ENCODE measurements around the gene RYR2. TPM values are rescaled to one million over a fixed set of nuclear protein-coding genes. Genes with fewer than 3 reads are reported as not detected.
"Not testable (repeated sequence)": the region's sequence is repeated elsewhere in the genome, so short reads cannot be mapped to it uniquely, and the experiment has no call there.

RYR2 gene
- total and polyA plus RNA-seq, 7 experiments from 2014 or later = 0.05 TPM; not detected in 6

DNA sequence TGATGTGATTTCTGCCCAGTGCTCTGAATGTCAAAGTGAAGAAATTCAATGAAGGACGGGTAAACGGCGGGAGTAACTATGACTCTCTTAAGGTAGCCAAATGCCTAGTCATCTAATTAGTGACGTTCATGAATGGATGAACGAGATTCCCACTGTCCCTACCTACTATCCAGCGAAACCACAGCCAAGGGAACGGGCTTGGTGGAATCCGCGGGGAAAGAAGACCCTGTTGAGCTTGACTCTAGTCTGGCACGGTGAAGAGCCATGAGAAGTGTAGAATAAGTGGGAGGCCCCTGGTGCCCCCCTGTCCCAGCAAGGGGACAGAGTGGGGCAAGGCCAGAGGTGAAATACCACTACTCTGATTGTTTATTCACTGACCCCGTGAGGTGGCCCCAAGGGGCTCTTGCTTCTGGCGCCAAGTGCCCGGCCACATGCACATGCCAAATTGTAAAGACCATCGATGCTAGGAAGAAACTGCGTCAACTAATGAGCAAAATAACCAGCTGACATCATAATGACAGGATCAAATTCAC lies 561.1 kb downstream of the RYR2 start:
- H3K4me3 ChIP-seq (ENCODE audit: low read length); H3K4me3 Mint-ChIP-seq; POLR2A ChIA-PET; H3K4me1 ChIP-seq (ENCODE audit: control insufficient read depth in 2 of 2, insufficient read depth in 2 of 2, low read length in 2 of 2); H3K27me3 ChIP-seq (ENCODE audit: control insufficient read depth in 2 of 2, insufficient read depth in 2 of 2, low read length in 2 of 2); H3K9me3 ChIP-seq (ENCODE audit: control insufficient read depth in 2 of 3, low read length in 3 of 3); H3K36me3 ChIP-seq (ENCODE audit: control insufficient read depth in 2 of 3, insufficient read depth in 3 of 3, low read length in 3 of 3); H3K4me1 Mint-ChIP-seq; H3K27ac ChIP-seq (ENCODE audit: low read depth, low read length); intact Hi-C loops (cut with micrococcal nuclease); ATAC-seq; H3K27ac Mint-ChIP-seq; H3K36me3 Mint-ChIP-seq; H3K27me3 Mint-ChIP-seq; CTCF ChIA-PET; DNase-seq: not testable (repeated sequence)
- H3K9me3 Mint-ChIP-seq = peaks cover 3 to 19% (median 11%) of the 10 kb centered on the region in 11 donors

DNA sequence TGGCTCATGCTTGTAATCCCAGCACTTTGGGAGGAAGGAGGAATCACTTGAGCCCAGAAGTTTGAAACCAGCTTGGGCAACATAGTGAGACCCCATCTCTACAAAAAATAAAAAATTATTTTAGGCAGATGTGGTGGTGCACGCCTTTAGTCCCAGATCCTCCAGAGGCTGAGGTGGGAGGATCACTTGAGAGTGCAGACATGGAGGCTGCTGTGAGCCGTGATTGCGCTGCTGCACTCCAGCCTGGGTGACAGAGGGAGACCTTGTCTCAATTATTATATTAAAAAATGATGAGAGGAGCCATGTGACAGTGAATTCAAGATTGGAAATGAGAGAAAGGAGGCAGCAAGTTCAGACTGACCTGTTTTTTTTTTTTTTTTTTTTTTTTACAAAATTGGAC lies 566.4 kb downstream of the RYR2 start:
- Mint-ChIP-seq H3K27ac (no peak overlapping the region), H3K27me3 (no peaks in the 10 kb centered on the region), H3K4me1 (no peaks in the 10 kb centered on the region), H3K9me3 (peaks cover 3 to 20% (median 7%) of the 10 kb centered on the region in 11 donors), H3K4me3 (no peak overlapping the region), H3K36me3 (no peaks in the 10 kb centered on the region)
- intact Hi-C loops (cut with micrococcal nuclease) = no loop called here
- Histone ChIP-seq H3K27me3 (ENCODE audit: control insufficient read depth in 2 of 2, insufficient read depth in 2 of 2, low read length in 2 of 2) (no peaks in the 10 kb centered on the region), H3K4me3 (ENCODE audit: low read length) (no peak overlapping the region), H3K36me3 (ENCODE audit: control insufficient read depth in 2 of 3, insufficient read depth in 3 of 3, low read length in 3 of 3) (no peaks in the 10 kb centered on the region), H3K9me3 (ENCODE audit: control insufficient read depth in 2 of 3, low read length in 3 of 3) (no peaks in the 10 kb centered on the region), H3K27ac (ENCODE audit: low read depth, low read length) (no peak overlapping the region), H3K4me1 (ENCODE audit: control insufficient read depth in 2 of 2, insufficient read depth in 2 of 2, low read length in 2 of 2) (no peaks in the 10 kb centered on the region)
- DNase-seq = no peak
- ChIA-PET CTCF (no interaction called here), POLR2A (no interaction called here)
- no peak for ATAC-seq

DNA sequence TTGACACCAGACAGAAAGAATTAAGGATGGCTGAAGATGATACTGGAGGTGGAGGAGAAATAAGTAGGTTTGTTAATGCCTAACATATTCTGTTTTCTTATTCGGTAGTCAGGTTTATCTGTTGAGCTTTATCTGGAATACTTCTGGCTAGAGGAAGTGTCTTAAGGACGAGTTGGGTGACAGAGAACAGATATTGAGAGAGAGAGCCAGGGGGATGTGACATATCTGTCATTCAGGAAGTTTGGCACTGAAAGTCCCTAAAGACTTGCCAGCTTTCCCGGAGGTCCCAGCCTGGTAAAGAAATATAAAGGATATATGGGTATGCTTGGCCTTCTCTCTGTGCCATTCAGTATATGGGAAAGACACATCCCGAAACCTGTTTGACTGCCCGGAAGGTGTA lies 568.2 kb downstream of the RYR2 start:
- CTCF ChIA-PET = no interaction called here
- intact Hi-C loops (cut with micrococcal nuclease) = no loop called here

DNA sequence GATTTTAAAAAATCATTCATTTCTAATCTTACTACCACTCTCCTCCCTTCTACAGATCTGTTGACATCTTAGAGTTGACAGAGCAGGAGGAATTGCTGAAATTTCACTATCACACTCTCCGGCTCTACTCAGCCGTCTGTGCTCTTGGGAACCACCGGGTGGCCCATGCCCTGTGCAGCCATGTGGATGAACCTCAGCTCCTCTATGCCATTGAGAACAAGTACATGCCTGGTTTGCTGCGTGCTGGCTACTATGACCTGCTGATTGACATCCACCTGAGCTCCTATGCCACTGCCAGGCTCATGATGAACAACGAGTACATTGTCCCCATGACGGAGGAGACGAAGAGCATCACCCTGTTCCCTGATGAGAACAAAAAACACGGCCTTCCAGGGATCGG lies 572.0 kb downstream of the RYR2 start:
- Mint-ChIP-seq H3K9me3 (peaks cover 3 to 46% (median 16%) of the 10 kb centered on the region in 11 donors), H3K27me3 (peaks cover 0 to 4% (median 0%) of the 10 kb centered on the region in 5 donors), H3K4me1 (no peaks in the 10 kb centered on the region), H3K4me3 (no peak overlapping the region), H3K27ac (no peak overlapping the region), H3K36me3 (peaks cover 0 to 4% (median 0%) of the 10 kb centered on the region in 5 donors)
- Histone ChIP-seq H3K4me3 (ENCODE audit: low read length) (no peak overlapping the region), H3K4me1 (ENCODE audit: control insufficient read depth in 2 of 2, insufficient read depth in 2 of 2, low read length in 2 of 2) (no peaks in the 10 kb centered on the region), H3K9me3 (ENCODE audit: control insufficient read depth in 2 of 3, low read length in 3 of 3) (no peaks in the 10 kb centered on the region), H3K27ac (ENCODE audit: low read depth, low read length) (no peak overlapping the region), H3K36me3 (ENCODE audit: control insufficient read depth in 2 of 3, insufficient read depth in 3 of 3, low read length in 3 of 3) (no peaks in the 10 kb centered on the region), H3K27me3 (ENCODE audit: control insufficient read depth in 2 of 2, insufficient read depth in 2 of 2, low read length in 2 of 2) (no peaks in the 10 kb centered on the region)
- no peak for ATAC-seq
- ChIA-PET CTCF (no interaction called here), POLR2A (no interaction called here)
- DNase-seq = no peak
- intact Hi-C loops (cut with micrococcal nuclease) = no loop called here

More for the DNA sequence above, 568.2 kb downstream of the RYR2 start:
- POLR2A ChIA-PET = no interaction called here
- H3K4me3 Mint-ChIP-seq = no peak overlapping the region
- H3K27ac Mint-ChIP-seq = no peak overlapping the region
- H3K4me1 Mint-ChIP-seq = no peaks in the 10 kb centered on the region
- Histone ChIP-seq H3K4me1 (ENCODE audit: control insufficient read depth in 2 of 2, insufficient read depth in 2 of 2, low read length in 2 of 2) (no peaks in the 10 kb centered on the region), H3K27me3 (ENCODE audit: control insufficient read depth in 2 of 2, insufficient read depth in 2 of 2, low read length in 2 of 2) (no peaks in the 10 kb centered on the region), H3K4me3 (ENCODE audit: low read length) (no peak overlapping the region), H3K36me3 (ENCODE audit: control insufficient read depth in 2 of 3, insufficient read depth in 3 of 3, low read length in 3 of 3) (no peaks in the 10 kb centered on the region), H3K27ac (ENCODE audit: low read depth, low read length) (no peak overlapping the region), H3K9me3 (ENCODE audit: control insufficient read depth in 2 of 3, low read length in 3 of 3) (no peaks in the 10 kb centered on the region)
- H3K36me3 Mint-ChIP-seq = no peaks in the 10 kb centered on the region
- H3K27me3 Mint-ChIP-seq = no peaks in the 10 kb centered on the region
- peaks cover 0 to 21% (median 10%) of the 10 kb centered on the region in 11 donors for H3K9me3 Mint-ChIP-seq
- no peak for ATAC-seq
- DNase-seq = no peak

DNA sequence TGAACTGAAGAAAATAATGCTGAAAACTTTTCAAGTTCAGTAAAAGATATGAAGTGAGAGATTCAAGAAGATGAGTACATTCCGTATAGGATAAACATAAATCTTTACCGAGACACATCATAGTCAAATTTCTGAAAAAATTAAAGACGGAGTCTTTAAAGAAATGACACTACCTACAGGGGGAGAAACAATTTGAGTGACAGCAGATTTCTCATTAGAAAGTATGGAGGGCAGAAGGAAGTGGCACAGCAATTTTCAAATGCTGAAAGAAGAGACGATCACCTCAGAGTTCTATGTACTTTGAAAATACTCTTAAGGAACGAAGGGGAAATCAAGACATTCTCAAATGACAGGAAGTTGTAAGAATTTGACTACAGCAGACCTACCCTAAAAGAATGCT lies 577.6 kb downstream of the RYR2 start:
- POLR2A ChIA-PET = no interaction called here
- no peaks in the 10 kb centered on the region for H3K36me3 ChIP-seq (ENCODE audit: control insufficient read depth in 2 of 3, insufficient read depth in 3 of 3, low read length in 3 of 3)

DNA sequence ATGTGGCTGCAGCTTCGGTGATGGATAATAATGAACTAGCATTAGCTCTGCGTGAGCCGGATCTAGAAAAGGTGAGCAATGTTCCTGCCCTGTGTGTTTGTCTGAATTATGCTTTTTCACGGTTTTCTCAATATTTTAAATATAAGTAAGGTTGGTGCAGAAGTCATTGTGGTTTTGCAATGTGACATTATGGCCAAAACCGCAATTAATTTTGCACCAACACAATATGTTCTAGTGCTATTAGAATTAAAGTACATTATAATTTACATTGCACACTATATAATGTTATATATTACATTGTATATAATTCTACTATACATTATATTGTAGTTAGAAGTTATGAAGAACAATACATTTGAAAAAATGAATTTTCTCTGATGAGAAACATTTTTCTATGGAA lies 592.9 kb downstream of the RYR2 start:
- ATAC-seq (no peak), DNase-seq (no peak)
- Histone ChIP-seq H3K36me3 (ENCODE audit: control insufficient read depth in 2 of 3, insufficient read depth in 3 of 3, low read length in 3 of 3) (no peaks in the 10 kb centered on the region), H3K4me1 (ENCODE audit: control insufficient read depth in 2 of 2, insufficient read depth in 2 of 2, low read length in 2 of 2) (no peaks in the 10 kb centered on the region), H3K27ac (ENCODE audit: low read depth, low read length) (no peak overlapping the region), H3K27me3 (ENCODE audit: control insufficient read depth in 2 of 2, insufficient read depth in 2 of 2, low read length in 2 of 2) (no peaks in the 10 kb centered on the region), H3K9me3 (ENCODE audit: control insufficient read depth in 2 of 3, low read length in 3 of 3) (no peaks in the 10 kb centered on the region), H3K4me3 (ENCODE audit: low read length) (no peak overlapping the region)
- H3K36me3 Mint-ChIP-seq = no peaks in the 10 kb centered on the region
- ChIA-PET CTCF (no interaction called here), POLR2A (no interaction called here)
- H3K27me3 Mint-ChIP-seq = no peaks in the 10 kb centered on the region
- H3K27ac Mint-ChIP-seq = no peak overlapping the region
- no peaks in the 10 kb centered on the region for H3K4me1 Mint-ChIP-seq
- intact Hi-C loops (cut with micrococcal nuclease) = no loop called here
- H3K9me3 Mint-ChIP-seq = peaks cover 0 to 10% (median 5%) of the 10 kb centered on the region in 11 donors
- H3K4me3 Mint-ChIP-seq = no peak overlapping the region

More for the DNA sequence above, 577.6 kb downstream of the RYR2 start:
- Mint-ChIP-seq H3K27ac (no peak overlapping the region), H3K4me1 (no peaks in the 10 kb centered on the region), H3K27me3 (peaks cover 0 to 4% (median 0%) of the 10 kb centered on the region in 5 donors), H3K4me3 (no peak overlapping the region), H3K9me3 (peaks cover 4 to 42% (median 21%) of the 10 kb centered on the region in 11 donors), H3K36me3 (peaks cover 0 to 4% (median 0%) of the 10 kb centered on the region in 5 donors)
- no peak for ATAC-seq
- Histone ChIP-seq H3K27ac (ENCODE audit: low read depth, low read length) (no peak overlapping the region), H3K4me3 (ENCODE audit: low read length) (no peak overlapping the region), H3K9me3 (ENCODE audit: control insufficient read depth in 2 of 3, low read length in 3 of 3) (no peaks in the 10 kb centered on the region), H3K4me1 (ENCODE audit: control insufficient read depth in 2 of 2, insufficient read depth in 2 of 2, low read length in 2 of 2) (no peaks in the 10 kb centered on the region), H3K27me3 (ENCODE audit: control insufficient read depth in 2 of 2, insufficient read depth in 2 of 2, low read length in 2 of 2) (no peaks in the 10 kb centered on the region)
- intact Hi-C loops (cut with micrococcal nuclease) = no loop called here
- CTCF ChIA-PET = no interaction called here
- DNase-seq = no peak

DNA sequence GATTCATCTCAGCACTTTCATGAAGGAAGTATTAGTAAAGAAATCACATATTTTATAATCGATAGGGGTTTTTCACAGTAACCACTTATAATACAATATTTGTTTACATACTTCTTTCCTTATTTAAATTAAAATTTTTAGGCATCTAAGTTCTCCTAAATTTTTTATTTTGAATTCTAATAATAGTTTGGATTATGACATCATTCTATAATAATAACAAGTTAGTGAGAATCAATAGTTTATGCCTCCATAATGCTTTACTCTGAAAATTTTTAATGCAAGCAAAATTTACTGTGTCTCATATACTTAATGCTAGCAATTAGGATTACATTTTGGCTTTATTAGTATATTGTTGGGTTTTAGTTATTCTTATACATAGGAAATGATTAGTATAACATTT lies 596.6 kb downstream of the RYR2 start:
- H3K4me3 ChIP-seq (ENCODE audit: low read length) = no peak overlapping the region
- POLR2A ChIA-PET = no interaction called here
- no peak overlapping the region for H3K27ac ChIP-seq (ENCODE audit: low read depth, low read length)
- no peak for ATAC-seq
- H3K27me3 ChIP-seq (ENCODE audit: control insufficient read depth in 2 of 2, insufficient read depth in 2 of 2, low read length in 2 of 2) = no peaks in the 10 kb centered on the region
- intact Hi-C loops (cut with micrococcal nuclease) = no loop called here
- H3K27ac Mint-ChIP-seq = no peak overlapping the region
- no peaks in the 10 kb centered on the region for H3K4me1 ChIP-seq (ENCODE audit: control insufficient read depth in 2 of 2, insufficient read depth in 2 of 2, low read length in 2 of 2)
- no peaks in the 10 kb centered on the region for H3K27me3 Mint-ChIP-seq
- CTCF ChIA-PET = no interaction called here
- H3K9me3 ChIP-seq (ENCODE audit: control insufficient read depth in 2 of 3, low read length in 3 of 3) = no peaks in the 10 kb centered on the region
- no peaks in the 10 kb centered on the region for H3K4me1 Mint-ChIP-seq
- peaks cover 0 to 8% (median 5%) of the 10 kb centered on the region in 11 donors for H3K9me3 Mint-ChIP-seq
- no peak for DNase-seq
- no peaks in the 10 kb centered on the region for H3K36me3 Mint-ChIP-seq
- H3K4me3 Mint-ChIP-seq = no peak overlapping the region
- H3K36me3 ChIP-seq (ENCODE audit: control insufficient read depth in 2 of 3, insufficient read depth in 3 of 3, low read length in 3 of 3) = no peaks in the 10 kb centered on the region
